GM19395 (cell line): ENCODE measurements around the gene MAP1S.

Experiments used
- ATAC-seq: cut with Tn5 transposase; IDR thresholded peaks from one replicate; pipeline ENCODE4 v1.9.1; 2021; ENCODE audit warnings: mild to moderate bottlenecking, moderate library complexity; ENCODE audit not compliant: unreplicated experiment

Gene MAP1S

GRCh38 chr19:17718947-17719711 lies at the start of gene MAP1S:
Gene MAP1S, plus strand, starts transcription at chr19:17719480. Its CDS starts 23 bp downstream, at chr19:17719503.
- ATAC-seq: peak; percentile 67

GRCh38 chr19:17671906-17672305 lies 47.4 kb upstream of the MAP1S start:
- no peak for ATAC-seq

GRCh38 chr19:17673937-17674799 lies 45.1 kb upstream of the MAP1S start:
- no peak for ATAC-seq

GRCh38 chr19:17676295-17676694 lies 43.0 kb upstream of the MAP1S start:
- no peak for ATAC-seq

GRCh38 chr19:17677002-17677401 lies 42.3 kb upstream of the MAP1S start:
- ATAC-seq: no peak

- ATAC-seq: no peak
Observed at GRCh38 chr19:17678836-17679235, 40.4 kb upstream of the MAP1S start.

- no peak for ATAC-seq
Observed at GRCh38 chr19:17679526-17680229, 39.6 kb upstream of the MAP1S start.

GRCh38 chr19:17680230-17680722 lies 39.0 kb upstream of the MAP1S start:
- ATAC-seq: no peak

GRCh38 chr19:17681505-17682125 lies 37.7 kb upstream of the MAP1S start:
- ATAC-seq: no peak

- no peak for ATAC-seq
Observed at GRCh38 chr19:17682273-17682672, 37.0 kb upstream of the MAP1S start.

GRCh38 chr19:17683078-17683477 lies 36.2 kb upstream of the MAP1S start:
- ATAC-seq: no peak

GRCh38 chr19:17684256-17684655 lies 35.0 kb upstream of the MAP1S start:
- no peak for ATAC-seq

- ATAC-seq: no peak
Observed at GRCh38 chr19:17685451-17686022, 33.7 kb upstream of the MAP1S start.

- no peak for ATAC-seq
Observed at GRCh38 chr19:17686023-17686521, 33.2 kb upstream of the MAP1S start.

GRCh38 chr19:17686592-17687024 lies 32.7 kb upstream of the MAP1S start:
- ATAC-seq: no peak

- ATAC-seq: no peak
Observed at GRCh38 chr19:17687141-17687856, 32.0 kb upstream of the MAP1S start.

GRCh38 chr19:17687857-17688784 lies 31.2 kb upstream of the MAP1S start, which contains the start of gene UNC13A:
Gene UNC13A, minus strand, starts transcription at chr19:17688354. Its CDS starts 155 bp downstream, at chr19:17688199.
- no peak for ATAC-seq

- ATAC-seq: no peak
Observed at GRCh38 chr19:17688853-17689595, 30.3 kb upstream of the MAP1S start.
